ENCODE measurements around the gene SULF2. TPM values are rescaled to one million over a fixed set of nuclear protein-coding genes. Genes with fewer than 3 reads are reported as not detected.

Gene SULF2
- total RNA-seq, 1 donor, result 1.9 TPM

GRCh38 chr20:47768016-47768824 lies 17.1 kb downstream of the SULF2 start:
- no peak for DNase-seq (ENCODE audit: low read depth)

DNA sequence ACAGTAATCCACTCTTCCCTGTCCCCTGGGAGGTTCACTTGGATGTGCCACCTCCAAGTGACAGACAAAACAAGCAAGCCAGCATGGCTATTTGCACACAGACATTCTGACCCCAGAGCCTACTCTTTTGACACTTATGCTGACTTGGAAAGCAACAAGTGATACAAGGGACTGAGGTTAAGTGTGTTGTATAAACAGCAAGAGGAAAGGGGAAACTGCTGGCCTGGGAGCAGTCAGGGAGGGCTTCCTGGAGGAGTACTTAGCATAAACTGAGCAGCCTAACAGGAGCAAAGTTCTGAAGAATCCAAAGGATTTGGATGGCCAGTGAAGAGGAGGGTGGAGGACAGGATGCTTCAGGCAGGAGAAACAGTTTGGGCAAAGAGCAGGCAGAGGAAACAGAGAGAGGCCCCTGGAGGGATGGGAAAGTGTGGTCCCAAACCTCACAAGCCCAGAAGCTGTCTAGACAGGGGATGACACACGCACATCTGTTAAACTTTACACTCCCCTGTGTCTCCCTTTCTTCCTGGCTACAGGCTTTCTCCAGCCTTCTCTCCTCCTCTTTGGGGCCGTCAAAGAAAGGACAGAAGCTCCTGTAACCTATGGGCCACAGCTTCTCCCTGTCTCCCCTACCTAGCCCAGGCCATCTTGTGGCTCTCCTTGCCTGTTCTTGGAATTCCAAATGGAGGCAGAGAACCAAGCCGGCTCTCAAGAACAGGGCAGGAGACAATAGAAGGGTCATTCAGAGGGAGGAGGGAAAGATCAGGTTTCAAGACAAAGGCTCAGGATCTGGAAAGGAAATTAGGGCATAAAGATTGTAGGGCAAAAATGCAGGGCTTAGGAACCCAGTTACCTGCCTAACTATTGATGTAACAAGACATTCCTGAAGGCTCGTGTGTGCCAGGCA lies 19.3 kb downstream of the SULF2 start:
- DNase-seq (ENCODE audit: low read depth), result no peak
- no peak for TF ChIP-seq CTCF (IDR thresholded peaks at IDR 0.05; ENCODE audit: insufficient read depth, low read length)
- no peak overlapping the region for H3K4me3 ChIP-seq (ENCODE audit: low read depth, low read length)

More at GRCh38 chr20:47768016-47768824, 17.1 kb downstream of the SULF2 start:
- H3K4me3 ChIP-seq (ENCODE audit: low read depth, low read length), result no peak overlapping the region
- no peak for TF ChIP-seq CTCF (IDR thresholded peaks at IDR 0.05; ENCODE audit: insufficient read depth, low read length)

GRCh38 chr20:47765271-47765670 lies 20.0 kb downstream of the SULF2 start:
- no peak for TF ChIP-seq CTCF (IDR thresholded peaks at IDR 0.05; ENCODE audit: insufficient read depth, low read length)
- H3K4me3 ChIP-seq (ENCODE audit: low read depth, low read length), result no peak overlapping the region
- DNase-seq (ENCODE audit: low read depth), result no peak

DNA sequence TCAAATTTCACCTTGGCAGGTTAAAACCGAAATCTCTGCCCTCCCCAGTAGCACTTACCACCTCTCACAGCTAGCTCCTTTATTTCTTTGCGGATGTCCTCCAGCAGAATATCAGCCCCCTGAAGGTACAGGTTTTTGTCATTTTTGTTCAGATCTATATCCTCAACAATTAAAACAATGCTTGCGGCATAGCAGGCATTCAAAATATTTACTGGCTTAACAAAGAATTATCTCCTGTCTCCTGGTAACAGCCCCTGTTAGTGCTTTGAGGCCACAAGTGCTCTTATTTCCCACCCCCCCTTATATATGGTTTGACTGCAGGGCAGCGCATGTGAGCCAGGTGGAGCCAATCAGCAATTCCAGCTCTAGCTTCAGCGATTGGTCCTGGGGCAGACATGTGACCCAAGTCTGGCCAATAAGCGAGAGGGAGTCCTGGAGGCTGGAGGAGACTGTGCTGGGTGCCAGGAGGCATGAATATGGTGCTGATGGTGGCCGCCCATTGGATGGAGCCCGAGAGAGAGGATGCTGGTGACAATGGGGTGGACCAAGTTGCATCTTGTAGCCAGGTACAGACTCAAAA lies 21.0 kb downstream of the SULF2 start:
- no peak for DNase-seq (ENCODE audit: low read depth)
- TF ChIP-seq CTCF (IDR thresholded peaks at IDR 0.05; ENCODE audit: insufficient read depth, low read length), result no peak
- H3K4me3 ChIP-seq (ENCODE audit: low read depth, low read length), result no peak overlapping the region

GRCh38 chr20:47762699-47763268 lies 22.5 kb downstream of the SULF2 start:
- no peak overlapping the region for H3K4me3 ChIP-seq (ENCODE audit: low read depth, low read length)
- TF ChIP-seq CTCF (IDR thresholded peaks at IDR 0.05; ENCODE audit: insufficient read depth, low read length), result no peak
- peak; percentile 13 for DNase-seq (ENCODE audit: low read depth)

DNA sequence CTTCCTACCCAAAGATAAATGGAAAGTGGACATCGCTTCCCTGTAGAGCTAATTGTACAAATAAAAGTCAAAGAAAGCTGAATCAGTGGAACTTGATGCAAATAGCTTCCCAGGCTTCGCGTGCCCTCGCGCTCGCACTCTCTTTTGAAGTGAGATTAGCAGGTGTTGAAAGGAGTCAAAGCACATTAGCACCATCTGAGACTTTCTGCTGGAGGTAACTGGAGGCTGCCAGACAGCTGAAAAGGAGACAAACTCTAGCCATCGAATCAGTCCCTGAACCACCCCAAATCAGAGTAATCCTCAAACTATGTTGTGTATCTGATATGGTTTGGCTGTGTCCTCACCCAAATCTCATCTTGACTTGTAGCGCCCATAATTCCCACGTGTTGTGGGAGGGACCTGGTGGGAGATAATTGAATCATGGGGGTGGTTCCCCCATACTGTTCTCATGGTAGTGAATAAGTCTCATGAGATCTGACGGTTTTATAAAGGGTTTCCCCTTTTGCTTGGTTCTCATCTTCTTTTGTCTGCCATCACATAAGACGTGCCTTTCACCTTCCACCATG lies 23.7 kb downstream of the SULF2 start:
- no peak for DNase-seq (ENCODE audit: low read depth)
- TF ChIP-seq CTCF (IDR thresholded peaks at IDR 0.05; ENCODE audit: insufficient read depth, low read length), result no peak

More for the DNA sequence above, 23.7 kb downstream of the SULF2 start:
- H3K4me3 ChIP-seq (ENCODE audit: low read depth, low read length), result no peak overlapping the region

Data from fibroblast of the aortic adventitia (primary cell).